Adrenal gland (tissue), 12 donors: Measurements from ENCODE around the gene ADAMTSL1. TPM values are rescaled to one million over a fixed set of nuclear protein-coding genes. Genes with fewer than 3 reads are reported as not detected.

ENCODE experiments used
- DNase-seq, 7 donors: peaks; one replicate each; pipeline ENCODE4 v3.0.0-alpha.2; 2019 to 2020
- H3K27ac ChIP-seq, 5 donors: fragments of 200-600 bp; sonication (generic) in 4 of 5; 1 replicate in 3 of 5; 2 replicates in 2 of 5; pipeline versions ENCODE4 v1.5.1 to v1.8.0; 2016 to 2020; ENCODE audit warnings: mild to moderate bottlenecking in 1 of 5
- H3K27me3 ChIP-seq: fragments of 200-600 bp; 2 replicates; pipeline ENCODE4 v1.8.0; 2021
- H3K36me3 ChIP-seq, 2 donors: fragments of 200-600 bp; replicated peaks in 1 of 2; 1 replicate in 1 of 2; 2 replicates in 1 of 2; pipeline versions ENCODE4 v1.5.1 to v1.8.0; 2018 to 2022
- H3K4me1 ChIP-seq, 2 donors: fragments of 200-600 bp; replicated peaks in 1 of 2; 1 replicate in 1 of 2; 2 replicates in 1 of 2; pipeline versions ENCODE4 v1.5.1 to v1.8.0; 2018 to 2021
- H3K4me3 ChIP-seq, 4 donors: fragments of 200-600 bp; sonication (generic) in 3 of 4; one replicate each; pipeline ENCODE4 v1.5.1; 2016 to 2018
- H3K9me3 ChIP-seq, 3 donors: fragments of 200-600 bp; sonication (generic) in 1 of 3; replicated peaks in 1 of 3; 1 replicate in 2 of 3; 2 replicates in 1 of 3; pipeline versions ENCODE4 v1.5.1 to v1.8.0; 2016 to 2021
- POLR2A ChIP-seq, 2 donors: fragments of 450-650 bp; IDR thresholded peaks; one replicate each; pipeline ENCODE4 v1.6.1; 2017; ENCODE audit warnings: antibody characterized with exemption in 2 of 2, mild to moderate bottlenecking in 2 of 2, moderate library complexity in 1 of 2
- WGBS, 4 donors: extraction: QIAGEN DNeasy Blood & Tissue Kit in 2 of 4; methylation state at CpG; one replicate each; pipeline versions ENCODE4 v1.1.5 to v1.1.7; 2013 to 2017; 5-methylcytosine and 5-hydroxymethylcytosine counted together
- intact Hi-C, 2 donors: fragments of 100-400 bp; cut with DNase I; formaldehyde crosslinking; loops; one replicate each; pipeline versions ENCODE4 v1.14.1 to v1.15.0; 2022 to 2023
- polyA plus RNA-seq, 3 donors: library from polyadenylated mRNA; stranded (reverse); fragments of 200-250 nt in 2 of 3; fragments of 350-450 nt in 1 of 3; fragmentation: Illumina TruSeq in 1 of 3; extraction: RNeasy Lipid Tissue Mini Kit (QIAGEN cat#74804) in 1 of 3; gene quantifications; one replicate each; pipeline ENCODE4 v1.2.3, GENCODE V29; 2013 to 2014
- total RNA-seq, 9 donors: library from RNA; depleted of rRNA in 4 of 9; stranded (reverse); fragments of >200 nt in 4 of 9; fragments of 120-200 nt in 1 of 9; fragmentation: NEBNext Ultra II Directional in 1 of 9; extraction: Animal tissue kit (Norgen Biotek cat#: 25700) in 1 of 9; gene quantifications; one replicate each; pipeline versions ENCODE4 v1.1.0 to v1.2.4, GENCODE V29; 2013 to 2023
- TF ChIP-seq, protein P1 (sequence below), 6 experiments: fragments of 450-650 bp in 4 of 6; fragments of 200-600 bp in 2 of 6; sonication (generic) in 1 of 6; IDR thresholded peaks; 1 replicate in 5 of 6; 2 replicates in 1 of 6; pipeline versions ENCODE4 v1.5.1 to v1.8.0; 2016 to 2021; ENCODE audit warnings: antibody characterized with exemption in 6 of 6, mild to moderate bottlenecking in 2 of 6, moderate library complexity in 1 of 6
- donor health status: healthy with polysubstance abuse.
- donor health status: Bipolar disorder and iron deficiency.
- donor health status: DM: yes; HTN: yes; CAD: no.
- donor health status: DM: no; HTN: no; CAD: no.
- donor health status: DM: no; HTN: no; CAD: no.
- donor health status: DM: yes; HTN: yes; CAD: no.

ADAMTSL1 gene
- total and polyA plus RNA-seq, 12 donors = 4.9 to 38.1 (median 20.6) TPM

DNA sequence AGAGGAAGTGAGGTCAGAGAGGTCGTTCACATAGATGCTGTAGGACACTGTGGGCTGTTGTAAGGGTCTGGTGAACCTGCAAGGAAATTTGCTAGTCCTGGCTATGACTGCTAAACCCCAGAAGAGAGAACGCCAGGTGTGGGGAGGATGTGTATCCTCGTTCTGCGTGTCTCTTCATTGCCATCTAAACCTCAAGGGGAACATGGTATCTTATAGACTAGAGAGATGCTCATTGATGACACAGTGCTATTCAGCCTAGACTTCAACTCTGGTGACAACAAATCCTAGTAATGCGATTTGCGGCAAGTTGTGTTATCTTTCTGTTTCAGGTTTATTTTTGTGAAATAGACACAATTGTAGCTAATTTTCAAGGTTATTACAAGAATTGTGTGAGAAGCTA lies 140.2 kb downstream of the ADAMTSL1 start:
- Histone ChIP-seq H3K27ac (no peak overlapping the region), H3K27me3 (no peaks in the 10 kb centered on the region)
- WGBS, 4 donors = 85 to 90% (median 87%) methylated on average over 6 of the region's 6 CpGs

DNA sequence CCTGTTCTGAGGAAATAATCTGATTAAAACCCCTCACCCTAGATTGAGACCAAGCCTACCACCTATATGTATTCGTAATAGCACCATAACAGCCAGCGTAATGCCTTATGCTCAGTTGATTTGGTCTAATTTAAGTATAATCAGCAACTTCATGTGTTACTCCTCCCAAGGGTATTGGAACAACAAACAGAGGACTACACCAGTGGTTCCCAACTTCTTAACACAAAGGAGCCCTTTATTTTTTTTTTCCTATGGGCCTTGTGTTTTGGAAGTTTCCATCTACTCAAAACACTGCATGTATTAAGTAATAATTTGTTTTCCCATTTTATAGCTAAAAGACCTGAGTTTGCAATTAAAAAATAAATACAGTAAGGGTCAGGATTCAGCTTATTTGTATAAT lies 140.7 kb downstream of the ADAMTSL1 start:
- no peak for TF ChIP-seq POLR2A (IDR thresholded peaks at IDR 0.05)
- TF ChIP-seq, protein P1, sequence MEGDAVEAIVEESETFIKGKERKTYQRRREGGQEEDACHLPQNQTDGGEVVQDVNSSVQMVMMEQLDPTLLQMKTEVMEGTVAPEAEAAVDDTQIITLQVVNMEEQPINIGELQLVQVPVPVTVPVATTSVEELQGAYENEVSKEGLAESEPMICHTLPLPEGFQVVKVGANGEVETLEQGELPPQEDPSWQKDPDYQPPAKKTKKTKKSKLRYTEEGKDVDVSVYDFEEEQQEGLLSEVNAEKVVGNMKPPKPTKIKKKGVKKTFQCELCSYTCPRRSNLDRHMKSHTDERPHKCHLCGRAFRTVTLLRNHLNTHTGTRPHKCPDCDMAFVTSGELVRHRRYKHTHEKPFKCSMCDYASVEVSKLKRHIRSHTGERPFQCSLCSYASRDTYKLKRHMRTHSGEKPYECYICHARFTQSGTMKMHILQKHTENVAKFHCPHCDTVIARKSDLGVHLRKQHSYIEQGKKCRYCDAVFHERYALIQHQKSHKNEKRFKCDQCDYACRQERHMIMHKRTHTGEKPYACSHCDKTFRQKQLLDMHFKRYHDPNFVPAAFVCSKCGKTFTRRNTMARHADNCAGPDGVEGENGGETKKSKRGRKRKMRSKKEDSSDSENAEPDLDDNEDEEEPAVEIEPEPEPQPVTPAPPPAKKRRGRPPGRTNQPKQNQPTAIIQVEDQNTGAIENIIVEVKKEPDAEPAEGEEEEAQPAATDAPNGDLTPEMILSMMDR (IDR thresholded peaks at IDR 0.05) = no peak

More for the DNA sequence above, 140.2 kb downstream of the ADAMTSL1 start:
- intact Hi-C loops = no loop called here
- no peak overlapping the region for H3K4me3 ChIP-seq
- TF ChIP-seq, protein P1 (IDR thresholded peaks at IDR 0.05) = no peak
- TF ChIP-seq POLR2A (IDR thresholded peaks at IDR 0.05) = no peak
- no peaks in the 10 kb centered on the region for H3K9me3 ChIP-seq
- no peaks in the 10 kb centered on the region for H3K4me1 ChIP-seq
- H3K36me3 ChIP-seq = no peaks in the 10 kb centered on the region
- no peak for DNase-seq

DNA sequence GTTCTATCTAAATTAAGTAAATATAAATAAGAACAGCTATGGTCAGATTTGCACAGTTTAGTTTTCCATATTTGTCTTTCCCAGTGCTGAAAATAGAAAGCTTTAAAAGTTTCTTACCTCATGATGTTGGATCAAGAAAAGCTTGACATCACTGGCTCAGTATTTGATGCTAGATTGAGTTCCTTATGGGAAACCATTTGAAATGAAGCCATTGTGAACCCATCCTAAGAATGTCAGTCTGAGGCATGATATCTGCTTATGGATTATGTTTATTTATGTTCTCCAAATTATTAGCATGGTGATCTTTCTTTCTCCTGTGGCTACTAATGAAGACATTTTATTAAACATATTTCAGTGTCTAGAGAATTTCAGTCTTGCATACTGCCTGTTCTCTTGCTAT lies 143.0 kb downstream of the ADAMTSL1 start:
- H3K4me1 ChIP-seq = no peaks in the 10 kb centered on the region
- no peak for DNase-seq
- intact Hi-C loops = no loop called here

More for the DNA sequence above, 140.7 kb downstream of the ADAMTSL1 start:
- Histone ChIP-seq H3K4me1 (no peaks in the 10 kb centered on the region), H3K4me3 (no peak overlapping the region), H3K27ac (no peak overlapping the region), H3K36me3 (no peaks in the 10 kb centered on the region), H3K9me3 (no peaks in the 10 kb centered on the region), H3K27me3 (no peaks in the 10 kb centered on the region)
- no peak for DNase-seq
- WGBS, 4 donors = 91 to 100% (median 95%) methylated on average over 2 of the region's 2 CpGs
- intact Hi-C loops = no loop called here

DNA sequence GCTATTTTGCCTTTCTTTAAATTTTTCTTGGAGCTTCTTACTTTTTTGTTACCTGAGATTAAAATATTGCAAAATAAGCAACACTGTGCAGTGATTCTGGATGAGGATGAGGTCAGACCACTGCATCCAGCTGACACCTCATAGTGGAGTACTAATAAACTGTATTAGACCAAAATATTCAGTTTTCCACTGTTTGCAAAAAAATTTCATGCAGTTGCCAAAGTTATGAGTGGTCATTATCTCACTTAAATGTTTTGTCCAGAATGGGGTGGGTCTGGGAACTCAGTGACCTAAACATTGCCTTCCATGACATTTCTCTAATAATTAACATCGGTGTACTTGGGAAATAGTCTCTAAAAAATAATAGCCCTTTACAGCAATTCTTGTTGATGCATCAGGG lies 143.8 kb downstream of the ADAMTSL1 start:
- DNase-seq = no peak
- Histone ChIP-seq H3K4me3 (no peak overlapping the region), H3K27ac (no peak overlapping the region), H3K4me1 (no peaks in the 10 kb centered on the region), H3K27me3 (no peaks in the 10 kb centered on the region), H3K36me3 (no peaks in the 10 kb centered on the region), H3K9me3 (no peaks in the 10 kb centered on the region)
- intact Hi-C loops = no loop called here
- 71 to 84% (median 80%) methylated on average over 1 of the region's 1 CpG for WGBS, 4 donors
- TF ChIP-seq, protein P1 (IDR thresholded peaks at IDR 0.05) = no peak
- no peak for TF ChIP-seq POLR2A (IDR thresholded peaks at IDR 0.05)

More for the DNA sequence above, 143.0 kb downstream of the ADAMTSL1 start:
- no peak for TF ChIP-seq POLR2A (IDR thresholded peaks at IDR 0.05)
- TF ChIP-seq, protein P1 (IDR thresholded peaks at IDR 0.05) = no peak
- Histone ChIP-seq H3K27ac (no peak overlapping the region), H3K9me3 (no peaks in the 10 kb centered on the region), H3K27me3 (no peaks in the 10 kb centered on the region), H3K36me3 (no peaks in the 10 kb centered on the region), H3K4me3 (no peak overlapping the region)
